Stimulated activated CD8-positive, alpha-beta memory T cell treated with anti-CD3 and anti-CD28 coated beads, Interleukin-15, amount 100 ng/mL, for 24 hours (primary cell): ENCODE results near the gene PFKL.
"Not testable (repeated sequence)": the region's sequence is repeated elsewhere in the genome, so short reads cannot be mapped to it uniquely, and the experiment has no call there.

ENCODE experiments used
- DNase-seq: peaks from one replicate; pipeline ENCODE4 v3.0.0-alpha.2; 2020; ENCODE audit warnings: low read depth

Gene PFKL

GRCh38 chr21:44279354-44280260, 20.2 kb upstream of the PFKL start:
- DNase-seq = no peak

- no peak for DNase-seq
Observed at GRCh38 chr21:44281801-44282200, 18.1 kb upstream of the PFKL start.

- no peak for DNase-seq
Observed at GRCh38 chr21:44282370-44282769, 17.5 kb upstream of the PFKL start.

GRCh38 chr21:44283211-44283785, 16.6 kb upstream of the PFKL start:
- not testable (repeated sequence) for DNase-seq

- DNase-seq = no peak
Observed at GRCh38 chr21:44283948-44284347, 15.9 kb upstream of the PFKL start.

- DNase-seq = no peak
Observed at GRCh38 chr21:44285138-44285992, 14.5 kb upstream of the PFKL start, which contains the start of gene AIRE. Gene AIRE, plus strand, starts transcription at chr21:44285876. Its CDS starts 131 bp downstream, at chr21:44286007.

GRCh38 chr21:44286086-44286715, 13.7 kb upstream of the PFKL start:
- DNase-seq = no peak

- DNase-seq = no peak
Observed at GRCh38 chr21:44286716-44287632, 12.9 kb upstream of the PFKL start.

GRCh38 chr21:44288251-44289110, 11.4 kb upstream of the PFKL start:
- DNase-seq = no peak

- no peak for DNase-seq
Observed at GRCh38 chr21:44289381-44290010, 10.4 kb upstream of the PFKL start.

- DNase-seq = no peak
Observed at GRCh38 chr21:44290327-44291077, 9.4 kb upstream of the PFKL start.

GRCh38 chr21:44291078-44291935, 8.5 kb upstream of the PFKL start:
- no peak for DNase-seq

- DNase-seq = no peak
Observed at GRCh38 chr21:44291936-44292811, 7.7 kb upstream of the PFKL start.

GRCh38 chr21:44292812-44293195, 7.0 kb upstream of the PFKL start:
- no peak for DNase-seq

GRCh38 chr21:44293551-44294231, 6.2 kb upstream of the PFKL start:
- DNase-seq = no peak
